Skeletal muscle cell (primary cell): ENCODE measurements around the gene NRXN3.
"Not testable (repeated sequence)": the region's sequence is repeated elsewhere in the genome, so short reads cannot be mapped to it uniquely, and the experiment has no call there.

Source experiments
- DNase-seq: peaks from one replicate; pipeline ENCODE4 v3.0.0-alpha.2; 2010; ENCODE audit warnings: low read depth
- H3K4me3 ChIP-seq: 2 replicates; pipeline ENCODE4 v1.5.1; 2011; ENCODE audit warnings: low read depth, mild to moderate bottlenecking, control low read depth, low read length, moderate library complexity

Gene NRXN3

GRCh38 chr14:79745046-79745445, 1574.9 kb downstream of the NRXN3 start:
- H3K4me3 ChIP-seq, result no peak overlapping the region
- no peak for DNase-seq

- H3K4me3 ChIP-seq, result no peak overlapping the region
- DNase-seq, result no peak
Observed at GRCh38 chr14:79749065-79749464, 1578.9 kb downstream of the NRXN3 start.

- no peak for DNase-seq
- no peak overlapping the region for H3K4me3 ChIP-seq
Observed at GRCh38 chr14:79758985-79759384, 1588.8 kb downstream of the NRXN3 start.

GRCh38 chr14:79764323-79764722, 1594.2 kb downstream of the NRXN3 start:
- H3K4me3 ChIP-seq, result no peak overlapping the region

GRCh38 chr14:79766511-79766910, 1596.3 kb downstream of the NRXN3 start:
- DNase-seq, result no peak
- H3K4me3 ChIP-seq, result no peak overlapping the region

More at GRCh38 chr14:79764323-79764722, 1594.2 kb downstream of the NRXN3 start:
- no peak for DNase-seq

GRCh38 chr14:79767251-79767650, 1597.1 kb downstream of the NRXN3 start:
- no peak for DNase-seq
- H3K4me3 ChIP-seq, result no peak overlapping the region

- not testable (repeated sequence) for DNase-seq, H3K4me3 ChIP-seq
Observed at GRCh38 chr14:79767721-79768120, 1597.5 kb downstream of the NRXN3 start.

GRCh38 chr14:79781882-79782281, 1611.7 kb downstream of the NRXN3 start:
- H3K4me3 ChIP-seq, result no peak overlapping the region
- no peak for DNase-seq

GRCh38 chr14:79783041-79783440, 1612.9 kb downstream of the NRXN3 start:
- no peak overlapping the region for H3K4me3 ChIP-seq

GRCh38 chr14:79786522-79786921, 1616.3 kb downstream of the NRXN3 start:
- no peak overlapping the region for H3K4me3 ChIP-seq
- DNase-seq, result no peak

More at GRCh38 chr14:79783041-79783440, 1612.9 kb downstream of the NRXN3 start:
- DNase-seq, result no peak

- no peak for DNase-seq
- H3K4me3 ChIP-seq, result no peak overlapping the region
Observed at GRCh38 chr14:79788346-79788745, 1618.2 kb downstream of the NRXN3 start.

GRCh38 chr14:79791055-79791732, 1621.0 kb downstream of the NRXN3 start:
- no peak for DNase-seq
- H3K4me3 ChIP-seq, result no peak overlapping the region

- no peak for DNase-seq
- H3K4me3 ChIP-seq, result no peak overlapping the region
Observed at GRCh38 chr14:79802093-79802492, 1631.9 kb downstream of the NRXN3 start.

- no peak for DNase-seq
- H3K4me3 ChIP-seq, result no peak overlapping the region
Observed at GRCh38 chr14:79805636-79806035, 1635.5 kb downstream of the NRXN3 start.

GRCh38 chr14:79809849-79810612, 1639.9 kb downstream of the NRXN3 start:
- H3K4me3 ChIP-seq, result no peak overlapping the region
- DNase-seq, result no peak

GRCh38 chr14:79820866-79821535, 1650.8 kb downstream of the NRXN3 start:
- no peak for DNase-seq
- no peak overlapping the region for H3K4me3 ChIP-seq

- no peak overlapping the region for H3K4me3 ChIP-seq
- DNase-seq, result no peak
Observed at GRCh38 chr14:79822034-79822433, 1651.9 kb downstream of the NRXN3 start.

GRCh38 chr14:79825046-79825521, 1654.9 kb downstream of the NRXN3 start:
- no peak overlapping the region for H3K4me3 ChIP-seq
- no peak for DNase-seq

GRCh38 chr14:79826362-79826761, 1656.2 kb downstream of the NRXN3 start:
- no peak for DNase-seq
- H3K4me3 ChIP-seq, result no peak overlapping the region
